ENCODE results near the gene RALGAPA1.

GRCh38 chr14:35814371-35815005, 5.4 kb upstream of the RALGAPA1 start:
- TF ChIP-seq REST (IDR thresholded peaks at IDR 0.05; ENCODE audit: borderline replicate concordance) = no peak
- no peak for TF ChIP-seq REST (CRISPR knock-in tag; IDR thresholded peaks at IDR 0.05; ENCODE audit: low read depth)
- TF ChIP-seq CHD1 (IDR thresholded peaks at IDR 0.05; ENCODE audit: low read length) = no peak

All from K562 (cell line).